H1 (cell line): ENCODE measurements around the gene FOXRED1. TPM values are rescaled to one million over a fixed set of nuclear protein-coding genes. Genes with fewer than 3 reads are reported as not detected.

Experiments used
- EP300 ChIP-seq, 2 experiments: IDR thresholded peaks; 1 replicate in 1 of 2; 2 replicates in 1 of 2; pipeline ENCODE4 v1.6.1; 2011 to 2012; ENCODE audit warnings: low read depth in 2 of 2, low read length in 2 of 2, mild to moderate bottlenecking in 2 of 2, borderline replicate concordance in 1 of 2, inconsistent platforms in 1 of 2, moderate library complexity in 1 of 2
- HDAC6 ChIP-seq: IDR thresholded peaks from one replicate; pipeline ENCODE4 v1.7.1; 2012; ENCODE audit warnings: low read depth, mild to moderate bottlenecking, inconsistent platforms, low read length, moderate library complexity
- MAFK ChIP-seq: IDR thresholded peaks from 2 replicates; pipeline ENCODE4 v1.6.1; 2012; ENCODE audit warnings: low read depth, mild to moderate bottlenecking, improper control_type of control experiment, low read length
- NRF1 ChIP-seq: IDR thresholded peaks from 2 replicates; pipeline ENCODE4 v1.6.1; 2011; ENCODE audit warnings: mild to moderate bottlenecking, low read depth, low read length, improper control_type of control experiment
- SIX5 ChIP-seq: IDR thresholded peaks from 2 replicates; pipeline ENCODE4 v1.6.1; 2011; ENCODE audit warnings: mild to moderate bottlenecking, low read depth, low read length
- ZNF274 ChIP-seq: IDR thresholded peaks from 2 replicates; pipeline ENCODE4 v1.7.0; 2012; ENCODE audit warnings: low read length, borderline replicate concordance; ENCODE audit errors: extremely low read depth
- polyA plus RNA-seq, 7 experiments: library from polyadenylated mRNA; depleted of rRNA in 3 of 7; stranded (reverse) in 5 of 7; unstranded in 2 of 7; fragments of >200 nt in 5 of 7; fragments of 200-250 nt in 2 of 7; gene quantifications; 1 replicate in 5 of 7; 2 replicates in 1 of 7; 4 replicates in 1 of 7; pipeline versions ENCODE4 v1.2.1 to v1.2.3, GENCODE V29; 2011 to 2013; ENCODE audit warnings: missing spikeins in 2 of 7, mixed read lengths in 2 of 7
- total RNA-seq: library from RNA; stranded (reverse); fragmentation: NEBNext Ultra II Directional; extraction: Animal tissue kit (Norgen Biotek cat#: 25700); gene quantifications from 2 replicates; pipeline ENCODE4 v1.2.1, GENCODE V29; 2021
- TF ChIP-seq, protein P1 (sequence below): IDR thresholded peaks from 2 replicates; pipeline ENCODE4 v1.6.1; 2012; ENCODE audit warnings: inconsistent platforms

FOXRED1 gene
- total and polyA plus RNA-seq, 2 of the 8 experiments (the other 6 are each of a cell fraction or from before 2014, with no cell fraction given): 48.8 to 99.4 TPM

DNA sequence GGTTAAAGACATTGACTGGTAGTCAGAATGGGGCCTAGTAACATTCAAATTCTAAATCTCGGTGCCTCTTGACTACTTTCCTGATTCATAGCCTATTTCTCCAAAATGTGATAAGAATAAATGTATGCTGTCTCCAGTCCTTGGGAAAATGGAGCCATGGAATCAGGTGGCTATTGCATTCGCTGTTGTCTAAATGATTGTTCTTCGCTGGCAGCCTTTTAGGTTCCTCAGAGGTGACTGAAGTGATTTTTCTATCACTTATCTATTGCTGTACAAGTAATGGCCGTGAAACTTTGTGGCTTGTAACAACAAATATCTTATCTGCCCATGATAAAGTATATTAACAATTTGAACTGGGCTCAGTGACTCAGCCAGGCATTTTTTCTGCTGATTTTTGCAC is 15.7 kb upstream of the FOXRED1 start (continued):
- TF ChIP-seq EP300 (IDR thresholded peaks at IDR 0.05; ENCODE audit: borderline replicate concordance in 1 of 2, low read depth in 2 of 2, low read length in 2 of 2): no peak
- TF ChIP-seq NRF1: no peak
- TF ChIP-seq SIX5: no peak
- TF ChIP-seq HDAC6: no peak
- no peak for TF ChIP-seq ZNF274
- TF ChIP-seq, protein P1, sequence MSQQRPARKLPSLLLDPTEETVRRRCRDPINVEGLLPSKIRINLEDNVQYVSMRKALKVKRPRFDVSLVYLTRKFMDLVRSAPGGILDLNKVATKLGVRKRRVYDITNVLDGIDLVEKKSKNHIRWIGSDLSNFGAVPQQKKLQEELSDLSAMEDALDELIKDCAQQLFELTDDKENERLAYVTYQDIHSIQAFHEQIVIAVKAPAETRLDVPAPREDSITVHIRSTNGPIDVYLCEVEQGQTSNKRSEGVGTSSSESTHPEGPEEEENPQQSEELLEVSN: no peak
- TF ChIP-seq MAFK: no peak
